AG08396 (cell line): ENCODE measurements around the gene CHFR.
"Not testable (repeated sequence)": the region's sequence is repeated elsewhere in the genome, so short reads cannot be mapped to it uniquely, and the experiment has no call there.

Experiments used
- DNase-seq: peaks from one replicate; pipeline ENCODE4 v3.0.0; 2012; ENCODE audit warnings: low spot score, mixed read lengths

The CHFR gene, protein sequence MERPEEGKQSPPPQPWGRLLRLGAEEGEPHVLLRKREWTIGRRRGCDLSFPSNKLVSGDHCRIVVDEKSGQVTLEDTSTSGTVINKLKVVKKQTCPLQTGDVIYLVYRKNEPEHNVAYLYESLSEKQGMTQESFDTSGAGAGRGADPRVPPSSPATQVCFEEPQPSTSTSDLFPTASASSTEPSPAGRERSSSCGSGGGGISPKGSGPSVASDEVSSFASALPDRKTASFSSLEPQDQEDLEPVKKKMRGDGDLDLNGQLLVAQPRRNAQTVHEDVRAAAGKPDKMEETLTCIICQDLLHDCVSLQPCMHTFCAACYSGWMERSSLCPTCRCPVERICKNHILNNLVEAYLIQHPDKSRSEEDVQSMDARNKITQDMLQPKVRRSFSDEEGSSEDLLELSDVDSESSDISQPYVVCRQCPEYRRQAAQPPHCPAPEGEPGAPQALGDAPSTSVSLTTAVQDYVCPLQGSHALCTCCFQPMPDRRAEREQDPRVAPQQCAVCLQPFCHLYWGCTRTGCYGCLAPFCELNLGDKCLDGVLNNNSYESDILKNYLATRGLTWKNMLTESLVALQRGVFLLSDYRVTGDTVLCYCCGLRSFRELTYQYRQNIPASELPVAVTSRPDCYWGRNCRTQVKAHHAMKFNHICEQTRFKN

DNA sequence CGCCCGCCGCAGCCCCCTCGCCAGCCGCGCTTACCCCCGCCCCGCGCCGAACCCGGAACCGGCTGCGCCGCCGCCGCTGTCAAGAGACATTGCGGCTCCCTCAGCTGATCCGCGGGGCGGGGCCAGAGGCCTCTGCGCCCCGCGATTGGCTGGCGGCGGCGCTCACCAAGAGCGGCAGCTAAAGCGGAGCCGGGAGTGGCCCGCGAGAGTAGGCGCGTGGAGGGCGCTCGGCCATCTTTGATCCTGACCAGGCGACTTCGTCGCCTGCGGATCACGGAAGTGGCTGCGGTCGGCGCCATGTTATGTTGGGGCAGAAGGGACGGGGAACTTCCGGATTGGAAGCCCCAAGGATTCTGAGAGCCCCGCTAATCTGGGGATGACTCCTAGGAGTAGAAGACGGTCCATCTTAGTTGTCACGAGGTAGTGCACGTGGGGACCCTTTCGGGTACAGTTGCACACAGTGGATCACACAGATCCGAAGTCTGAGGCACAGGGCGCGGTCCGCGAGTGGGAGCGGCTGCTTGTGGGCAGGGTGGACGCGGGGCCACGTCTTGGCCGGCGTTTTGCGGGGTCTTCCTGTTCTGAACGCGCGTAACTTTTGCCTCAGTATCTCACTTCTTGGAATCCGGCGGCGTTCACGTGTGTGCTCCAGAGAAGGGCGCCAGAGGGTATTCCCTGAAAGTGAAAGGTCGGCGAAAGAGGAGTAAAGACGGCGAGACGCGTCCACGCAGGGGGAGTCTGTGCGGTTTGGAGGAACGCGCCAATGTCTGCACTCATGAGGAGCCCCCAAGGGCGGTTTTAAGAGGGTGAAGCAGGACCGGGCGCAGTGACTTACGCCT, at the start of gene CHFR:
TSS of gene CHFR (minus strand) at position 93 of the 839 bp plus-strand sequence. CDS start 277 bp downstream, outside the sequence.
- peak; percentile 98 for DNase-seq

DNA sequence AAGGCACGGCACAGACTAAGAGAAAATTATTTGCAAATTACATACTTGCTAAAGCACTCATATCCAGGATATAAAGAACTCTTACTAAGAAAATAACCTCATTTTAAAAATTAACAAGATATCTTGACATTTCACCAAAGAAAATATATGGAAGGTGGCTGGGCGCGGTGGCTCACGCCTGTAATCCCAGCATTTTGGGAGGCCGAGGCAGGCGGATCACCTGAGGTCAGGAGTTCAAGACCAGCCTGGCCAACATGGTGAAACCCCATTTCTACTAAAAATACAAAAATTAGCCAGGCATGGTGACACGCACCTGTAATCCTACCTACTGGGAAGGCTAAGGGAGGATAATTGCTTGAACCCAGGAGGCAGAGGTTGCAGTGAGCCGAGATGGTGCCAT, 49.5 kb upstream of the CHFR start:
- not testable (repeated sequence) for DNase-seq

DNA sequence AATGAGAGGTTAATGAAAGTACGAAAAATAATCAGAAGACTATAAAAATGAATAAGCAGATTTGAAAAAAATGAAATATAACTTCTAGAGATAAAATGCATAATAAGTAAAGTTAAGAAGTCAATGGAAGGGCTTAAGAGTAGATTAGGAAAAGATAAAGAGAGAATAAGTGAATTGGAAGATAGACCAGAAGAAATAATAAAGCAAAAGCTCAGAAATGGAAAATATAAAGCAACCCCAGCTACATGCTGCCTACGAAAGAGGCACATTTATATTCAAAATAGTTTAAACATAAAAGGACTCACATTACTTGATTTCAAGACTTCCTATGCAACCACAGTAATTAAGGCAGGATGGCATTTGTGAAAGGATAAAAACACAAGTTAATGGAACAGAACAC, 48.8 kb upstream of the CHFR start:
- DNase-seq: no peak

DNA sequence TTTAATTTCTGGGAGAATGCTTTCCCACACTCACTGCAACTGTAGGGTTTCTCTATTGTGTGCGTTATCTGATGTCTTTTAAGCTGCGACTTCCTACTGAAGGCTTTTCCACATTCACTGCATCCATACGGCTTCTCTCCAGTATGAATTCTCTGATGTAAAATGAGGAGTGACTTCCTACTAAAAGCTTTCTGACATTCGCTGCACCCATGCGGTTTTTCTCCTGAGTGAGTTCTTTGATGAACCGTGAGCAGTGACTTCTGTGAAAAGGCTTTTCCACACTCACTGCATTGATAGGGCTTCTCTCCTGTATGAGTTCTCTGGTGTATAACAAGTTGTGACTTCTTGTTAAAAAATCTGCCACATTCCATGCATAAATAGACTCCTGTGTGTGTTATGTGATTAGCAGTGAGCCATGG, 39.0 kb upstream of the CHFR start:
- no peak for DNase-seq

DNA sequence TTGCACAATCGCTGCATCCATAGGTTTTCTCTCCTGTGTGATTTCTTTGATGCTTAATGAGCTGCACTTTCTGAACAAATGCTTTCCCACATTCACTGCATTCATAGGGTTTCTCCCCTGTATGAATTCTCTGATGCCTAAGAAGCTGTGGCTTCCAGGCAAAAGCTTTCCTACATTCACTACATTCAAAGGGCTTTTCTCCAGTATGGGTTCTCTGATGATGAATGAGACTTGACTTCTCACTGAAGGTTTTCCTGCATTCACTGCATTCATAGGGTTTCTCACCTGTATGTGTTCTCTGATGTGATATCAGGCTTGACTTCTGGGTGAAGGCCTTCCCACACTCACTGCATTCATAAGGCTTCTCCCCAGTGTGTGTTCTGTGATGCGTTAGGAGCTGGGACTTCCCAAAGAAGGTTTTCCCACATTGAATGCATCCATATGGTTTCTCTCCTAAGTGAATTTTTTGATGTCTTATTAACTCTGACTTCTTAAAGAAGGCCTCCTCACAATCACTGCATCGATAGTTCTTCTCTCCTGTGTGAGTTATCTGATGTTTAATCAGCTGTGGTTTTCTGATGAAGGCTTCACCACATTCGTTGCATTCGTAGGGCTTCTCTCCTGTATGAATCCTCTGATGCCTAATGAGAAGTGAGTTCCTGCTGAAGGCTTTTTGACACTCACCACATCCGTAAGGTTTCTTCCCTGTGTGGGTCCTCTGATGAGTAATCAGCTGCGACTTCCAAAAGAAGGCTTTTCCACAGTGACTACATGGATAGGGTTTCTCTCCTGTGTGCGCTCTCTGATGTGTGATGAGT, 38.4 kb upstream of the CHFR start:
- DNase-seq: no peak

DNA sequence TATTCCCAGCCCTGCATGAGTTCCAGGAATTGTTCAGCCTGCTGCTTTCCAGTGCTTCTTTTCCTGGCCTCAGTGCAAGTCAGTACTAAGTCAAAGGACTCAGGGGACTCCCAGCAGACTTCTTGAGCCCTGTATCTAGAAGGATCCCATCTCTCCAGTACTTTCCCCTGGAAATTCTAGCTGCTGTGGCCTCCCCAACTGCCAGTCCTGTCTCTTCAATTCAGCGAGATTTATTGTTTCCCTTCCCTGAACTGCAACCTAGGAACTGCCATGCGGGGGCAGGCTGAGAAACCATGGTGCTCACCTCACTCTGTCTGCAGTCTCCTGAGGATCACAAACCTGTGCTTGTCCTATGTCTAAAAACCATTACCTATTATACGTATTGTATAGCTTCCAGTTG, 37.0 kb upstream of the CHFR start:
- no peak for DNase-seq

DNA sequence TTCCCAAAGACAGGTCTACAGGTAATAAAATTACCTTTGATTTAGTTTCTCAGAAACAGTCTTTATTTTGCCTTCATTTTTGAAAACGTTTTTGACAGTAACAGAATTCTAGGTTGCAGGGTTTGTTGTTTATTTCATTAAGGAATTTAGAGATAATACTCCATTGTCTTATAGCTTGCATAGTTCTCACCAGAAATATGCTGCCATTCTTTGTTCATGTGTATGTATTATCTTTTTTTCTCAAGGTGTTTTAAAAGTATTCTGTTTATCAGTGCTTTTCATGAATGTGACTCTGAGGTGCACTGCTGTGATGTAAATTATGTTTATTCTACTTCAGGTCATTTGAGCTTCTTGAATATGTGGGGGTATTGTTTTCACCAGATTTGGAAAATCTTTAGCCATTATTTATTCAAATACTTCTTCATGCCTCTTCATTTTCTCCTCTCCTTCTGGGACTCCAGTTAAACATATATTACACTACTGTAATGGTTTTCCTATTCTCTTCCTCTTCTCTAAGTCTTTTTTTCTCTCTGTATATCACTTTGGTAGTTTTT, 36.0 kb upstream of the CHFR start:
- no peak for DNase-seq

DNA sequence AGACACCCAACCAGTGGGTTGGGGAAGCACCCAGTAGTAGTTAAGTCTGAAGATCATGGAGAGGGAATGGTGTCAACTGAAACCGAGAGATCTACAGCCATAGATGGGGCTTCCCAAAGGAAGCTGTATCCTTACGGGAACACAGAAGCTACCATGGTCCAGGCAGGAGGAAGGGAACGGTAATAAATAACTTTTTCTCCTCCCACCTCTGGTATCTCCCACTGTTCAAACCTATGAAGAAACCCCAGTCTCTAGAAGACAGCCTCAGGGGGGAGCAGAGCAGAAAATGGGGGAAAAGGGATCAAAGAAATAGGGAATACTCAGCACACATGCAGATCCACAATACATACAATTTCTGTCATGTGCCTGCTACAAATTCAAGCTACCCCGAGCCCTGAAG, 35.3 kb upstream of the CHFR start:
- no peak for DNase-seq

DNA sequence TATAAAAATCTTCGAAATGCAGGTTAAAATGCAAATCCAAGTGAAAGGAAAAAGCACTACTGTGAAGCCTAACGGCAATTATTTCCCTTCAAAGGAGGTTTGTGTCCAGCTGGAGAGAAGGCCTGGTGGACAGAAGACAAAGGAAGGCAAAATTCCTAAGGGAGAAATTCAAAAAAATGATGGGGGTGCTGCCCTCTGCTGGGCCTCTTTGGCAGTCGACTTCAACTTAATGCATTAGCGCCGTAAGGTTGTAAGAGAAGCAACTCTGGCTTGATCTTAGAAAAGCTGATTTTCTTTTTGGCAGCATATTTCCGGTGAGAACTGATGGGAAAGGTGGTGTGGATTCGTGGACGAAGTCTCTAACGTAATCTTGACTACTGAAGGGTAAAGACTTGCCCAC, 34.3 kb upstream of the CHFR start:
- no peak for DNase-seq

DNA sequence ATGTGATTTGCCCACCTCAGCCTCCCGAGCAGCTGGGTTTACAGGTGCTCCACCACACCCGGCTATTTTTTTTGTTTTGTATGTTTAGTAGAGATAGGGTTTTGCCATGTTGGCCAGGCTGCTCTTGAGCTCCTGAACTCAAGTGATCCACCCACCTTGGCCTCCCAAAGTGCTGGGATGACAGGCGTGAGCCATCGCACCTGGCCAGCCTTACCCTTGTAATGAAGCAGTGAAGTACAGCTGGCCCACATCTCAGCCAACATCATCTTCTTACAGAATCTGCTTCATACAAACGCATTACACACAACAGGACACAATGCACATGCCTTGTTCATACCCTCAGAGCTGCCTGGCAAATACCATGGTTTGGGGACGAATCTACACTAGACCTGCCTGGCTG, 31.3 kb upstream of the CHFR start:
- no peak for DNase-seq

DNA sequence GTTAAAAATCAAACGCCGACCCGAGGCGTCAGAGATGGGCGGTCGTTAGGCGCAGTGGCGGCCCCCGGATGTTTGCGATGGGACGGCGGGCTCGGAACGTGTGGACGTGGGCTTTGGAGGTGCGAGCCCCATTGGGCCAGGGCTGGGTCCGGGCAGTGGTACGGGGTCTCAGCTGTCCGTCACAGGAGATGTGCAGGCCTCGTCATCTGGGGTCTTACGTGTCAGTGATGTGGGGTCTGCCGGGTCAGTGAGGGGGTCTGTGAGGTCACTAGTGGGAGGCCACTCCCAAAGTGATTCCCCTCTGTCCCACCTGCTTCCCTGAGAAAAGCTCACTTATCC, 21.6 kb upstream of the CHFR start:
- no peak for DNase-seq

DNA sequence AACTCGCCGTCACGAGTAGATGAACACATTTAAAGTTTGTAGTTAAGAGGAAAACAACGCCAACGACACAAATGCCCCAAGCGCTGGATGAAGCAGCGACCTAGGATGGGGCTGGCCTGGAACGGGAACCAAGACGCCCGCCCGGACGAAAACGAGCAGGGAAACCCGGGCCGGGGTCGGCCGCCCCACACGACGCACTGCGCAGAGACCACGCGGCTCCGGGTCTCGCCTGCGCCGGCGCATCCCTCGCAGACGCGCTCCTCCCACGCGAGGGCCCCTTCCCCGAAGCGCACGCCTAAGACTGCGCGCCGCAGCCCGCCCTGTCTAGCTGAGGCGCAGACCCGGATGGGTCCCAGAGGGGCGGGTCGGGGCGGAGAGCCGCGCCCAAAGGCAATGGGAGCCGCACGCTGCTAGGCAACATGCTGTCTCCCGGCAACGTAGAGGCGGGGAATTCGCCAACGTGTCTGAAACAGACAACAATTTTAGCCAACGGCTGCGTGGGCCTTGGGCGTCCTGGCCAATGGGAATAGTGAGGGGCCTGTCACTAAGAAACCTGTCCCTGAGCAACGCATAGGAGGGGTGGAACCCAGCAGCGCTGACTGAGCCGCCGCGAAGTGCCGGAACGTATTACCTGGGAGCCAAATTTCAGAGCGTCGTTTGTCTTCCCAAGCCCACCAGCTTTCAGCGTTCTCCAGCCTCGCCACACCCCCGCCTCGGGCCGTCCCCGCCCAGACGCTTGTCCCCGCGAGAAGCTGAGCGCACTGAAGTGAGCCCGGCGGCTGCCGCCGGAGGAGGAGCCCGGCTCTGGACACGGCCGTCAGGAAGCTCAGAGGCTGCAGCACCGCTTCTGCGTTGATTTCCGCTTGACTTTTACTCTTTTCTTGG, 21.0 kb upstream of the CHFR start:
- DNase-seq: peak; percentile 97

DNA sequence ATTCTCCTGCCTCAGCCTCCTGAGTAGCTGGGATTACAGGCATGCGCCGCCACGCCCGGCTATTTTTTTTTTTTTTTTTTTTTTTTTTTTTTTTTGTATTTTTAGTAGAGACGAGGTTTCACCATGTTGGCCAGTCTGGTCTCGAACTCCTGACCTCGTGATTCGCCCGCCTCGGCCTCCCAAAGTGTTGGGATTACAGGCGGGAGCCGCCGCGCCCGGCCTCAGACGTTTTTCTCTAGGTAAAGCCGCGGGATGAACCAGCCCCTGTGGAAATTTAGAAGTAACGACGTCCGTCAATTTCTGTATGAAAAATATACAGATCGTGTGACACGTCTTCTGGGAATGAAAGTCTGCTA, 20.4 kb upstream of the CHFR start:
- not testable (repeated sequence) for DNase-seq

DNA sequence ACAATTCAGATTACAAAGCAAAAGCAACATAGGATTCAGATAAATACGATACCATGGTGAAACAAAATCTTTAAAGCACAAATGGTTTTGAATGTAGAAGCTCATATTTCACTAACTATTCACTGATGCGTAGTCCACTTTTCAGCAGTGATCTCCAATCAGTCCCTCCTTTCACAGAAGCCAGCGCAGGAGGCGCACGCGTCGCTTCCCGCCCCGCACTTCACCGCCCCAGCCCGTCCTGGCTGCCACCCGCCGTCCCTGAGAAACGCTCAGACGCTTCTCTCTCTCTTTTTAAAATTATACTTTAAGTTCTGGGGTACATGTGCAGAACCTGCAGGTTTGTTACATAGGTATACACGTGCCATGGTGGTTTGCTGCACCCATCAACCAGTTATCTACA, 19.8 kb upstream of the CHFR start:
- no peak for DNase-seq

DNA sequence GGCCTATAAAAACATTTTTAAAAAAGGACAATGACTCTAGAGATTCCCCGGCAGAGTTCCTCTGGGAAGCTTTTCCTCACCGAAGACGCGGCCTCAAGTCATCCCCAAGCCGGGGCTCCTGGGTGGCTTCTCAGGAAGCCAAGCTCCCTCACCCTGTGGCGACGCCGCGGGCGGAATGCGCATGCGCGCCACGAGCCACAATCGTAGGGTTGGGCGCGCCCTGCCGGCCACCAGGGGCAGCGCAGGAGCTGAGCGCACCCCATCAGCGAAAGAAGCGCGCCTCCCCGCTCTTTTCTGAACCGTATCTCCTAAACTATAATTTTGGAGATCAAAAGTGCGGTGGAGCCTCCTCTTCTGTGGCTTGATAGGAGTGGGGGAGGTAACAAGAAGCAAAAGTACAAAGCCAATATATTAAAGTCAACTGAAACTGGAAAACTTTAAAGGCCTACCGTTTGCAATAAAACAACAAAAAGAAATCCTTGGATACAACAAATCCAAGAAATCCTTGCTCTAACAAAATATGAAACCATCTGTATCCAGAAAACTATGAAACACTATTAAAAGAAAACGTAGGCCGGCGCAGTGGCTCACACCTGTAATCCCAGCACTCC, 17.4 kb upstream of the CHFR start:
- DNase-seq: peak; percentile 78

DNA sequence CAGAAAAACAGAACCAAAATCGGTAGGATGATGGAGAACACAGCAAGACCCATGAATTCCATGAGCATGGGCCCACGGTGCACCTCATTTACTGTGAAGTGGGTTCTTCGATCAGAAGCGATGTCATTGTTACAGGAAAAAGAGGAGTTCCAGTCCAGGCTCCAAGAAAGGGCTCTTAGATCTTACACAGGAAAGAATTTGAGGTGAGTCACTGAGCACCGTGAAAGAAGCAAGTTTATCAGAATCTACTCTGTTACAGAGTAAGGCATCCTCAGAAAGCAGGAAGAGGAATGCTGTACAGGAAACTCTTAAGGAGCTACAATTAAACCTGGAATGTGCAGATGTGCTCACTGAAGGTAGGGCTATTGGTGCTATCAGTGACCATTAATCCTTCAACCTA, 11.6 kb upstream of the CHFR start:
- DNase-seq: no peak

DNA sequence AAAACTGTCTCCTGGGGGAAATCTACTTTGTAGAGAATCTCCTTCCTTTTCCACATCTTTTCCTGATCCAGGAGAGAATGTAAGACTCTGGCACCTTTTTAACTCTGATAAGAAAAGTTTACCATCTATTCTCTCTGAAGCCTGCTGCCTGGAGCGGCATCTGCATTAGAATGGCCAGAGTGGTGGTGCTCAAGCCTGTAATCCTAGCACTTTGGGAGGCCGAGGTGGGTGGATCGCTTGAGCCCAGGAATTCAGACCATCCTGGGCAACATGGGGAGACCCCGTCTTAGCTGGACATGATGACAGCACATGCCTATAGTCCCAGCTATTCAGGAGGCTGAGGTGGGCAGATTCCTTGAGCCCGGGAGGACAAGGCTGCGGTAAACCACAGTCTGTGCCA, 1.4 kb upstream of the CHFR start:
- no peak for DNase-seq

DNA sequence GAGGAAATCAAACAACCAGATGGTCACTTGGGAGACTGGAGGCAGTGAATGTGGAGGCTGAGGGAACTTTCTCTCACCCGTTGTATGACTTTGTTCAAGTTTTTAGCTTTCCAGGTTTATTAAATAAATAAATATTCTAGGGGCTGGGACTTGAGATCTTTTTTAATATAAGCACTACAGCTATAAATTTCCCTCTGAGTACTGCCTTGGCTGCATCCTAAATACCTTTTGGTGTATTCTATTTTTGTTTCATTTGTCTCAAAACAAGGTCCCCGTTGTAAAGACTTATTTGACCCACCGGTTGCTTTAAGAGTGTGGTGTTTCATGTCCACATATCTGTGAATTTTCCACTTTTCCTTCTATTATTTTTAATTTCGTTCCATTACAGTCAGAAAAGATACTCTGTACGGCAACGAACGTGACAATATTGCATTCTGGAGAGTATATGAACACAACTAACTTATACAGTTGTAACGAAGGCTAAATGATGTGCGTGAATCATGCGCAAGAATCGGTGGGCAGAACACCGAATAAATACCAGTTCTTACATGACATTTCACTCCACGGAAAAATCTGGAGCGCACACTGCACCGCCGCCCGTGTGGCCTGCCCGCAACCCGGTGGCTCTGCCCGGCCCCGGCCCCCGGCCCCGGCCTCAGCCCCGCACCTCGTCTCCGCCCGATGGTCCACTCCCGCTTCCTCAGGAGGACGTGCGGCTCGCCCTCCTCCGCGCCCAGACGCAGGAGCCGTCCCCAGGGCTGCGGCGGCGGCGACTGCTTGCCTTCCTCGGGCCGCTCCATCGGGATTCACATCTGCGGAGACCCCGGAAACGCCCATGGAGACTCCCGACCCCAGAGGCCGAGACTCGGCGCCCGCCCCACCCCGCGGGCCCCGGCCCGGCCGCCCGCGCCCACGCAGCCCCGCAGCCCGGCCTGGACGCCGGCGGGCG, 602 bp downstream of the CHFR start:
- DNase-seq: peak; percentile 39

DNA sequence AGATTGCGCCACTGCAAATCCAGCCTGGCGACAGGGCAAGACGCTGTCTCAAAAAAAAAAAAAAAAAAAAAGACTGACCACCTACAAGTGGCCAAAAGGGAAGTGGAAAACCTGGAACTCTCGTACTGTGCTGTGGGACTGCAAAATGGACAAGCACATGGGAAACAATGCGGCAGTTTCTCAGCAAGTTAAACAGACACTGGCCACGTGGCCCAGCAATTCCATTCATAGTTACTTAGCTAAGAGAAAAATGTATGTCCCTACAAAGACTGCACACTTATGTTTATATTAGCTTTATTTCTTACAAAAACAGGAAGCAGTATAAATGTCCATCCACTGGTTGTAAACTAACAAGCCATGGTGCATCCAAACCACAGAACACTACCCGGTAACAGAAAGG, 5.6 kb downstream of the CHFR start:
- peak; percentile 73 for DNase-seq
